Stomach (tissue), 4 donors: Measurements from ENCODE around the gene PPP1R12A.

Experiments used
- CTCF ChIP-seq, 7 experiments: fragments of 450-650 bp in 4 of 7; fragments of 200-600 bp in 3 of 7; sonication (generic) in 3 of 7; IDR thresholded peaks; one replicate each; pipeline ENCODE4 v1.5.1; 2016 to 2019; ENCODE audit warnings: antibody characterized with exemption in 7 of 7, control low read depth in 2 of 7, mild to moderate bottlenecking in 1 of 7
- EP300 ChIP-seq: sonication (generic); formaldehyde crosslinking; IDR thresholded peaks from one replicate; pipeline ENCODE4 v1.6.1; 2017; ENCODE audit warnings: antibody characterized with exemption
- POLR2A ChIP-seq, 4 donors: fragments of 450-650 bp; IDR thresholded peaks; one replicate each; pipeline ENCODE4 v1.6.1; 2016; ENCODE audit warnings: antibody characterized with exemption in 4 of 4, control low read depth in 2 of 4, mild to moderate bottlenecking in 1 of 4, moderate library complexity in 1 of 4
- POLR2AphosphoS5 ChIP-seq, 3 donors: sonication (generic); formaldehyde crosslinking; IDR thresholded peaks; one replicate each; pipeline ENCODE4 v1.6.1; 2016; ENCODE audit warnings: antibody characterized with exemption in 3 of 3

DNA sequence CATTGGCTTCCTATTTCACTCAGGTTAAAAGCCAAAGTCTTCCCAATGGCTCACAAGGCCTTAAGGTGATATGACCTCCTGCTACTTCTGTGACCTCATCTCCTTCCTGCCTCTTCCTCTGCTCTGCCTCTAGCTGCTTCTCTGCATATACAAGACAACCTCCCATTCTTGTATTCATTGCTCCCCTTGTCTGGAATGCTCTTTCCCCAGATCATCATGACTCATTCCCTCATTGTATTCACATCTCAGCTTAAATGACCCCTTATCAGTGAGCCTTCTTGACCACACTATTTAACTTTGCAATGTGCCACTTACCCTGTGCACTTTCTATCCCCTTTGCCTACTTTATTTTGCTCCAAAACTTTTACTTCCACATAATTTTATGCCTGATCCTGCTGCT is 90.2 kb downstream of the PPP1R12A start:
- no peak for TF ChIP-seq CTCF (IDR thresholded peaks at IDR 0.05)
- TF ChIP-seq EP300 = no peak
- no peak for TF ChIP-seq POLR2A (IDR thresholded peaks at IDR 0.05)
- no peak for TF ChIP-seq POLR2AphosphoS5 (IDR thresholded peaks at IDR 0.05)
